Lower leg skin (tissue), 4 donors: ENCODE data around the gene CRP. TPM values are rescaled to one million over a fixed set of nuclear protein-coding genes. Genes with fewer than 3 reads are reported as not detected.

Experiments used
- DNase-seq, 2 donors: peaks; one replicate each; pipeline ENCODE4 v3.0.0-alpha.2; 2019; ENCODE audit warnings: low spot score in 2 of 2
- H3K4me3 ChIP-seq: fragments of 200-600 bp; sonication (generic); 2 replicates; pipeline ENCODE4 v1.5.1; 2017; ENCODE audit warnings: mild to moderate bottlenecking, low read depth; ENCODE audit not compliant: poor library complexity, severe bottlenecking
- CTCF ChIP-seq, 3 donors: fragments of 450-650 bp; IDR thresholded peaks; one replicate each; pipeline ENCODE4 v1.5.1; 2016; ENCODE audit warnings: antibody characterized with exemption in 3 of 3, mild to moderate bottlenecking in 3 of 3, moderate library complexity in 2 of 3
- POLR2A ChIP-seq, 2 donors: fragments of 450-650 bp; IDR thresholded peaks; one replicate each; pipeline ENCODE4 v1.6.1; 2016 to 2017; ENCODE audit warnings: antibody characterized with exemption in 2 of 2, mild to moderate bottlenecking in 1 of 2, moderate library complexity in 1 of 2
- WGBS, 2 donors: methylation state at CpG; one replicate each; pipeline ENCODE4 v1.1.5; 2018; 5-methylcytosine and 5-hydroxymethylcytosine counted together
- intact Hi-C: fragments of 100-400 bp; cut with DNase I; formaldehyde crosslinking; loops from one replicate; pipeline ENCODE4 v1.15.0; 2023; ENCODE audit warnings: low total_unique reads
- total RNA-seq, 4 donors: library from RNA; depleted of rRNA; stranded (reverse); fragments of >200 nt; gene quantifications; one replicate each; pipeline ENCODE4 v1.1.0, GENCODE V29; 2016

The CRP gene
- total RNA-seq, 4 donors from 2014 or later = 0.52 TPM; not detected in 3

- WGBS, 2 donors = 58 to 76% methylated on average over 3 of the region's 3 CpGs
- no peak for TF ChIP-seq CTCF (IDR thresholded peaks at IDR 0.05)
- TF ChIP-seq POLR2A (IDR thresholded peaks at IDR 0.05) = no peak
Measured at GRCh38 chr1:159705904-159706256, 8.5 kb downstream of the CRP start.

GRCh38 chr1:159705251-159705903 lies 9.0 kb downstream of the CRP start:
- intact Hi-C loops = no loop called here
- H3K4me3 ChIP-seq = no peak overlapping the region
- TF ChIP-seq CTCF (IDR thresholded peaks at IDR 0.05) (no peak), POLR2A (IDR thresholded peaks at IDR 0.05) (no peak)
- DNase-seq = no peak
- WGBS, 2 donors = 76 to 80% methylated on average over 7 of the region's 7 CpGs

More at GRCh38 chr1:159705904-159706256, 8.5 kb downstream of the CRP start:
- no peak for DNase-seq
- no peak overlapping the region for H3K4me3 ChIP-seq
- intact Hi-C loops = no loop called here

GRCh38 chr1:159704481-159704880 lies 9.9 kb downstream of the CRP start:
- TF ChIP-seq POLR2A (IDR thresholded peaks at IDR 0.05) = no peak
- TF ChIP-seq CTCF (IDR thresholded peaks at IDR 0.05) = no peak
- no peak overlapping the region for H3K4me3 ChIP-seq
- intact Hi-C loops = no loop called here
- no peak for DNase-seq
- 36 to 45% methylated on average over 1 of the region's 1 CpG for WGBS, 2 donors

- H3K4me3 ChIP-seq = no peak overlapping the region
- no peak for DNase-seq
- intact Hi-C loops = no loop called here
- 69 to 74% methylated on average over 7 of the region's 7 CpGs for WGBS, 2 donors
- TF ChIP-seq POLR2A (IDR thresholded peaks at IDR 0.05) (no peak), CTCF (IDR thresholded peaks at IDR 0.05) (no peak)
Measured at GRCh38 chr1:159700312-159700711, 14.1 kb downstream of the CRP start.

DNA sequence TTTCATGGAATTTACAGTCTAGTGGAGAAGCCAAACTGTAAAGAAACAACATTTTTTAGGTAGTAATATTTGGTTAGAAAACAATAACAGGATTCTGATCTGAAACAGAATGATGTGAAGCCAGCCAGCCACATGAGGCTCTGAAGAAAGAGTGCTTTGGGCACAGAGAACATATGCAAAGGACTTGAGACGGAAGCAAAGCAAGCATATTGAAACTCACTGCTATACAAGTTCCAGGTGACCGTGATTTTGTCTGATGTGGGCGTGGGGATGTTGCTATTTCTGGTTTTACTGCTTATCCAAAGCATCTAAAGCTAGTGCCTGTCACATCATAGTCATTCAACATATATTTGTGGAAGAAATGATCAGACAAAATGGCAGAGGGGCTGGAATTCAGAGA lies 14.7 kb downstream of the CRP start:
- intact Hi-C loops = no loop called here
- TF ChIP-seq POLR2A (IDR thresholded peaks at IDR 0.05) = no peak
- no peak for TF ChIP-seq CTCF (IDR thresholded peaks at IDR 0.05)
- WGBS, 2 donors = 54 to 71% methylated on average over 3 of the region's 3 CpGs
- DNase-seq = no peak
- no peak overlapping the region for H3K4me3 ChIP-seq

GRCh38 chr1:159699246-159699645 lies 15.1 kb downstream of the CRP start:
- intact Hi-C loops = no loop called here
- no peak overlapping the region for H3K4me3 ChIP-seq
- TF ChIP-seq POLR2A (IDR thresholded peaks at IDR 0.05) (no peak), CTCF (IDR thresholded peaks at IDR 0.05) (no peak)
- no peak for DNase-seq
